Astrocyte (in vitro differentiated cells and primary cell): Measurements from ENCODE around the gene UQCC5. TPM values are rescaled to one million over a fixed set of nuclear protein-coding genes. Genes with fewer than 3 reads are reported as not detected.
A peak's percentile ranks its signal among the peaks of the same experiment; 100 is the strongest.

Experiments
- DNase-seq: peaks from one replicate; pipeline ENCODE4 v3.0.0-alpha.2; 2010; ENCODE audit warnings: low read depth
- FAIRE-seq: peaks from 2 replicates; lab custom pipeline; 2011; peaks lifted over from hg19 to GRCh38; lab: Jason Lieb, UNC
- H2AFZ ChIP-seq: 2 replicates; pipeline ENCODE4 v1.6.0; 2012; ENCODE audit warnings: low read depth, low read length, inconsistent platforms
- H3K27ac ChIP-seq: 2 replicates; pipeline ENCODE4 v1.5.1; 2011; ENCODE audit warnings: low read depth, low read length, inconsistent platforms
- H3K27me3 ChIP-seq: 2 replicates; pipeline ENCODE4 v1.6.0; 2011; ENCODE audit warnings: low read length, inconsistent platforms; ENCODE audit not compliant: insufficient read depth
- H3K36me3 ChIP-seq: 2 replicates; pipeline ENCODE4 v1.5.1; 2011; ENCODE audit warnings: low read length, inconsistent platforms; ENCODE audit not compliant: insufficient read depth
- H3K4me1 ChIP-seq: 2 replicates; pipeline ENCODE4 v1.5.1; 2011; ENCODE audit warnings: low read length, inconsistent platforms; ENCODE audit not compliant: insufficient read depth
- H3K4me2 ChIP-seq: 2 replicates; pipeline ENCODE4 v1.6.0; 2012; ENCODE audit warnings: low read length, inconsistent platforms
- H3K4me3 ChIP-seq: 2 replicates; pipeline ENCODE4 v1.5.1; 2011; ENCODE audit warnings: low read depth, mild to moderate bottlenecking, low read length, inconsistent platforms; ENCODE audit not compliant: insufficient read depth
- H3K79me2 ChIP-seq: 2 replicates; pipeline ENCODE4 v1.6.0; 2012; ENCODE audit warnings: mild to moderate bottlenecking, low read length, inconsistent platforms; ENCODE audit not compliant: insufficient read depth
- H3K9ac ChIP-seq: 2 replicates; pipeline ENCODE4 v1.6.0; 2012; ENCODE audit warnings: mild to moderate bottlenecking, low read length, inconsistent platforms
- H3K9me3 ChIP-seq: 2 replicates; pipeline ENCODE4 v1.5.1; 2012; ENCODE audit warnings: low read depth, mild to moderate bottlenecking, low read length, inconsistent platforms; ENCODE audit not compliant: insufficient read depth
- H4K20me1 ChIP-seq: 2 replicates; pipeline ENCODE4 v1.6.0; 2012; ENCODE audit warnings: low read length, inconsistent platforms; ENCODE audit not compliant: insufficient read depth
- H3K27ac Mint-ChIP-seq: one replicate; pipeline ENCODE4 v1.8.0; 2021; ENCODE audit warnings: mild to moderate bottlenecking, mixed read lengths; ENCODE audit not compliant: unreplicated experiment
- H3K27me3 Mint-ChIP-seq: one replicate; pipeline ENCODE4 v1.8.0; 2021; ENCODE audit warnings: low read depth, mixed read lengths; ENCODE audit not compliant: unreplicated experiment
- H3K36me3 Mint-ChIP-seq: one replicate; pipeline ENCODE4 v1.8.0; 2021; ENCODE audit warnings: low read depth, mixed read lengths; ENCODE audit not compliant: unreplicated experiment
- H3K4me1 Mint-ChIP-seq: one replicate; pipeline ENCODE4 v1.8.0; 2021; ENCODE audit warnings: low read depth, mixed read lengths; ENCODE audit not compliant: unreplicated experiment
- H3K4me3 Mint-ChIP-seq: one replicate; pipeline ENCODE4 v1.8.0; 2021; ENCODE audit warnings: mild to moderate bottlenecking, moderate library complexity, mixed read lengths; ENCODE audit not compliant: unreplicated experiment
- H3K9me3 Mint-ChIP-seq: one replicate; pipeline ENCODE4 v1.8.0; 2021; ENCODE audit warnings: mild to moderate bottlenecking, mixed read lengths; ENCODE audit not compliant: unreplicated experiment
- CTCF ChIP-seq: IDR thresholded peaks from 2 replicates; pipeline ENCODE4 v1.5.1; 2011; ENCODE audit warnings: low read depth, mild to moderate bottlenecking, inconsistent platforms, low read length, moderate library complexity; ENCODE audit not compliant: insufficient read depth
- EZH2 ChIP-seq: IDR thresholded peaks from 2 replicates; pipeline ENCODE4 v1.6.1; 2012; ENCODE audit warnings: mild to moderate bottlenecking, low read length, inconsistent platforms; ENCODE audit not compliant: insufficient read depth
- total RNA-seq: library from RNA; stranded (reverse); gene quantifications from 2 replicates; pipeline ENCODE4 v1.2.1, GENCODE V29; 2021

The UQCC5 gene
- total RNA-seq, 1 donor from 2014 or later, result 22.9 TPM

- no peaks in the 10 kb centered on the region for H3K79me2 ChIP-seq
- H4K20me1 ChIP-seq, result peaks cover 28% of the 10 kb centered on the region
- no peaks in the 10 kb centered on the region for H3K27me3 ChIP-seq
- H3K4me3 Mint-ChIP-seq, result no peak overlapping the region
- no peaks in the 10 kb centered on the region for H3K9me3 ChIP-seq
- peak overlapping the region; percentile 18 for H3K9ac ChIP-seq
- H3K36me3 Mint-ChIP-seq, result peaks cover 14% of the 10 kb centered on the region
- peaks cover 8% of the 10 kb centered on the region for H3K36me3 ChIP-seq
- FAIRE-seq, result no peak
- peak overlapping the region; percentile 47 for H3K27ac ChIP-seq
- H3K4me1 ChIP-seq, result peaks cover 17% of the 10 kb centered on the region
- no peak overlapping the region for H2AFZ ChIP-seq
- H3K4me1 Mint-ChIP-seq, result peaks cover 19% of the 10 kb centered on the region
- H3K27me3 Mint-ChIP-seq, result no peaks in the 10 kb centered on the region
- peak overlapping the region; percentile 49 for H3K27ac Mint-ChIP-seq
- H3K4me3 ChIP-seq, result no peak overlapping the region
- peak overlapping the region; percentile 43 for H3K4me2 ChIP-seq
- no peaks in the 10 kb centered on the region for H3K9me3 Mint-ChIP-seq
- no peak for DNase-seq
- TF ChIP-seq CTCF (no peak), EZH2 (no peak)
Observed at GRCh38 chr3:52490035-52490938, 46.1 kb upstream of the UQCC5 start.

- Mint-ChIP-seq H3K27me3 (no peaks in the 10 kb centered on the region), H3K9me3 (no peaks in the 10 kb centered on the region), H3K27ac (peak overlapping the region; percentile 49), H3K4me1 (peaks cover 19% of the 10 kb centered on the region), H3K36me3 (peaks cover 11% of the 10 kb centered on the region), H3K4me3 (no peak overlapping the region)
- DNase-seq, result peak; percentile 33
- Histone ChIP-seq H3K4me3 (no peak overlapping the region), H3K4me1 (peaks cover 23% of the 10 kb centered on the region), H2AFZ (no peak overlapping the region), H3K27me3 (no peaks in the 10 kb centered on the region), H3K9ac (peak overlapping the region; percentile 18), H3K79me2 (no peaks in the 10 kb centered on the region), H3K4me2 (peak overlapping the region; percentile 43), H3K27ac (peak overlapping the region; percentile 47), H3K9me3 (no peaks in the 10 kb centered on the region), H4K20me1 (peaks cover 28% of the 10 kb centered on the region), H3K36me3 (peaks cover 8% of the 10 kb centered on the region)
- TF ChIP-seq EZH2, result no peak
- TF ChIP-seq CTCF, result no peak
- FAIRE-seq, result no peak
Observed at GRCh38 chr3:52490939-52491526, 45.4 kb upstream of the UQCC5 start.
